BJ (cell line): Measurements from ENCODE around the gene FHAD1. TPM values are rescaled to one million over a fixed set of nuclear protein-coding genes. Genes with fewer than 3 reads are reported as not detected.

Experiments used
- CTCF ChIA-PET: fragments of 350-600 bp; formaldehyde crosslinking; extraction: SDS; loops from one replicate; lab custom pipeline; 2021; ENCODE audit warnings: antibody characterized with exemption, inconsistent platforms; lab: Yijun Ruan, JAX
- POLR2A ChIA-PET: fragments of 300-600 bp; sonication (Branson Sonifier 250); formaldehyde crosslinking; extraction: SDS; loops from one replicate; lab custom pipeline; 2021; ENCODE audit warnings: antibody characterized with exemption; lab: Charles Lee
- DNase-seq: peaks from one replicate; pipeline ENCODE4 v3.0.0-alpha.2; 2011; ENCODE audit warnings: low read depth
- H3K27me3 ChIP-seq: 2 replicates; pipeline ENCODE4 v1.6.0; 2011; ENCODE audit warnings: low read length; ENCODE audit not compliant: control insufficient read depth, insufficient read depth
- H3K36me3 ChIP-seq: 2 replicates; pipeline ENCODE4 v1.5.1; 2011; ENCODE audit warnings: low read length; ENCODE audit not compliant: control insufficient read depth, insufficient read depth
- H3K4me3 ChIP-seq: 2 replicates; pipeline ENCODE4 v1.5.1; 2011; ENCODE audit warnings: low read depth, mild to moderate bottlenecking, control low read depth, low read length
- polyA plus RNA-seq: library from polyadenylated mRNA; depleted of rRNA; stranded (reverse); fragments of >200 nt; gene quantifications from 2 replicates; pipeline ENCODE4 v1.2.3, GENCODE V29; 2011
- TF ChIP-seq, protein P1 (sequence below): IDR thresholded peaks from 2 replicates; pipeline ENCODE4 v1.5.1; 2011; ENCODE audit warnings: low read depth, mild to moderate bottlenecking, control low read depth, inconsistent platforms, low read length, moderate library complexity; ENCODE audit not compliant: insufficient read depth

The FHAD1 gene
- polyA plus RNA-seq, 1 experiment, result not detected

DNA sequence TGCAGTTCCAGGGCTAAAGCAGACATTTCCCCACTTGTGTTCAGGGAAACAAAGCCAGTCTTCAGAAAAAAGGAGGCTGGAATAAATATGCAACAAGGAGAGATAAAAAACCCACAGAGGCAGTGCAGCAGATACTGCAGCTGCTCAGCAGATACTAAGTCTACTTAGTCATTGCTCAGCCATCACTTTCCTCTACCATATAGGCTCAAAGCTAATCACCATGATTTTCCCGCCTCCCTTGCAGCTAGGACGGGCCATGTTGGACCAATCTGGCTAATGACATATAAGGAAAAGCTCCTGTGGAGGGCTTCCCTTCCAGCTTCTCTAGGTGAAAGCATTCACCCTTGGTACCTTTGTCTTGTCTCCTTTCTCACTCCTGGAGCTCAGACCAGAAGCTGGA lies 152.7 kb downstream of the FHAD1 start:
- Histone ChIP-seq H3K36me3 (no peaks in the 10 kb centered on the region), H3K27me3 (no peaks in the 10 kb centered on the region), H3K4me3 (no peak overlapping the region)
- ChIA-PET POLR2A (no interaction called here), CTCF (no interaction called here)
- DNase-seq, result no peak
- TF ChIP-seq, protein P1, sequence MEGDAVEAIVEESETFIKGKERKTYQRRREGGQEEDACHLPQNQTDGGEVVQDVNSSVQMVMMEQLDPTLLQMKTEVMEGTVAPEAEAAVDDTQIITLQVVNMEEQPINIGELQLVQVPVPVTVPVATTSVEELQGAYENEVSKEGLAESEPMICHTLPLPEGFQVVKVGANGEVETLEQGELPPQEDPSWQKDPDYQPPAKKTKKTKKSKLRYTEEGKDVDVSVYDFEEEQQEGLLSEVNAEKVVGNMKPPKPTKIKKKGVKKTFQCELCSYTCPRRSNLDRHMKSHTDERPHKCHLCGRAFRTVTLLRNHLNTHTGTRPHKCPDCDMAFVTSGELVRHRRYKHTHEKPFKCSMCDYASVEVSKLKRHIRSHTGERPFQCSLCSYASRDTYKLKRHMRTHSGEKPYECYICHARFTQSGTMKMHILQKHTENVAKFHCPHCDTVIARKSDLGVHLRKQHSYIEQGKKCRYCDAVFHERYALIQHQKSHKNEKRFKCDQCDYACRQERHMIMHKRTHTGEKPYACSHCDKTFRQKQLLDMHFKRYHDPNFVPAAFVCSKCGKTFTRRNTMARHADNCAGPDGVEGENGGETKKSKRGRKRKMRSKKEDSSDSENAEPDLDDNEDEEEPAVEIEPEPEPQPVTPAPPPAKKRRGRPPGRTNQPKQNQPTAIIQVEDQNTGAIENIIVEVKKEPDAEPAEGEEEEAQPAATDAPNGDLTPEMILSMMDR, result no peak

DNA sequence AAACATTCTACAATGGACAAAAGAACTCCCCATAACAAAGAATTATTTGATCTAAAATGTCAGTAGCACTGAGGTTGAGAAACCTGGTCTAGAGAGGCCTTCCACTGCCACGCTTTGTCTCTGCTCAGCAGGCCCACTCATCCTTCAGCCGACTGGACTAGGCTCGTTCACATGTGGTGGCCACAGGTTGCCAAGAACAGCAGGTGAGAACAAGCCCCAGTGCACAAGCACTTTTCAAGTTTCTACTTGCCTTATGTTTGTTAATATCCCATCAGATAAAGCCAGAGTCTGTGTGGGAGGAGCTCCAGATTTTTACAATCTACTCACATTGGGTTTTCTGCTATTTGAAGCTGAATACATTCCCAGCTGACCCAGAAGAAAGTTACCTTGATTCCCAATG lies 153.6 kb downstream of the FHAD1 start:
- TF ChIP-seq, protein P1, result no peak
- Histone ChIP-seq H3K27me3 (no peaks in the 10 kb centered on the region), H3K4me3 (no peak overlapping the region), H3K36me3 (no peaks in the 10 kb centered on the region)
- ChIA-PET POLR2A (no interaction called here), CTCF (interaction anchor here (1.2 to 1.8 kb wide), 2 partner anchors 9 to 77 kb away, joined by 4 to 6 read pairs; no protein-coding TSS in a partner anchor)
- no peak for DNase-seq

DNA sequence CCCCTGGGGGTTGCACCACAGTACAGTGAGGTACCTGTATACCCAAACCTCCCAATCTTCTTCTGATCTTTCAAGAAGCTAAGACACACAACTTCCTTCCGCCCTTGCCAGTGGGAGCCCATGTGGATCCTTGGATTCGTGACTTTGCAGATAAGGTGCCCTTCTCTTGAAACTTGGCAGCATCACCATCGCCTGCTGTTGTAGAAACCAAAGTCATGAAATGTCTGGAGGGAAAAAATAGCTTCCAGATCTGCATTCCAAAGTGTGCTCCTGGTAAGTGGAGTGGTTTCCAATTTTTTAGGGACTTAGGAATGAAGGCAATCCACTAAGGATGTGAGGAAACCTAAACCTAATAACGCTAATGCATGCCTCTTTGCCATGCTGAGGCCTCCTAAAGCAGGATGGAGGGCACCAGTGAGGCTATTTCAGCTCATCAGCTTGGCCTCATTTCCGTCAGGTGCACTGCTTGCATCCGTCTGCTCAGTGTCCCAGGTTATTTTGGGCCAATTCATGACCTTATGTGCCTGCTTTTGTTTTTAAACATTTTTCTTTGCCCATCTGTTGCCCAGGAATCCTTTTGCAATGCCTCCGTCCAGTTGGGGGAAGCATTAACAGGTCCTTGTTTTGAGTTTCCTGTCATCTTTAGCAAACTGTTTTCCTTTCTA lies 154.5 kb downstream of the FHAD1 start:
- POLR2A ChIA-PET, result no interaction called here
- CTCF ChIA-PET, result interaction anchor here (1.2 to 1.8 kb wide), 2 partner anchors 10 to 78 kb away, joined by 4 to 6 read pairs; no protein-coding TSS in a partner anchor
- TF ChIP-seq, protein P1, result no peak
- no peaks in the 10 kb centered on the region for H3K36me3 ChIP-seq
- H3K4me3 ChIP-seq, result no peak overlapping the region
- DNase-seq, result no peak
- no peaks in the 10 kb centered on the region for H3K27me3 ChIP-seq

DNA sequence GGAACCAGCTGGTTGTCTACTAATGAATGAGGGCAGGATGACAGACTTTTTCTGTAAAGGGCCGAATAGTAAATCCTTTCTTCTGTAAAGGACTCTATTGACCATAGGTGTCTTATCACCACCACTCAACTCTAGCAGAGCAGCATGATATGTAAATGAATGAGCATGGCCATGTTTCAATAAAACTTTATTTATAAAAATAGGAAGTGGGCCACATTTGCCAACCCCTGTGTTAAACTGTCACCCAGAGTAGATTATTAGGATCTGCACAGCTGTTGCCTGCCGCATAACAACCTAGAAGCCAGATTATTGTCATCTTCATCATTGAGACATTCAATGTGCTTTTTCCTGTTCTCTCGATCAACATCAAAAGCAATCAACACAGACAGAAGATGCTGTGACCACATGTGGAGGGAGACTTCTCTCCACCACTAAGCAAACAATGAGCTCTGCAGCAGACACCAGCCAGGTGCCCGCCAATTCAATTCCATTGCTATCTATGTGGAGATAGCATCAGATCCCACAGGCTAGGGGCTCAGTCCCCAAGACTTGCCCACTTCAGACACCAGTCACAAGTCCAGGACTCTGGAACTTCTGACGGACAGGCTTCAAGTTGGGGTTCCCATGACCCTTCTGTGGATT lies 155.9 kb downstream of the FHAD1 start:
- TF ChIP-seq, protein P1, result no peak
- POLR2A ChIA-PET, result no interaction called here
- Histone ChIP-seq H3K27me3 (no peaks in the 10 kb centered on the region), H3K36me3 (no peaks in the 10 kb centered on the region), H3K4me3 (no peak overlapping the region)
- CTCF ChIA-PET, result interaction anchor here (1.0 kb wide), 1 partner anchor 85 kb away, joined by 3 read pairs; no protein-coding TSS in a partner anchor
- no peak for DNase-seq

DNA sequence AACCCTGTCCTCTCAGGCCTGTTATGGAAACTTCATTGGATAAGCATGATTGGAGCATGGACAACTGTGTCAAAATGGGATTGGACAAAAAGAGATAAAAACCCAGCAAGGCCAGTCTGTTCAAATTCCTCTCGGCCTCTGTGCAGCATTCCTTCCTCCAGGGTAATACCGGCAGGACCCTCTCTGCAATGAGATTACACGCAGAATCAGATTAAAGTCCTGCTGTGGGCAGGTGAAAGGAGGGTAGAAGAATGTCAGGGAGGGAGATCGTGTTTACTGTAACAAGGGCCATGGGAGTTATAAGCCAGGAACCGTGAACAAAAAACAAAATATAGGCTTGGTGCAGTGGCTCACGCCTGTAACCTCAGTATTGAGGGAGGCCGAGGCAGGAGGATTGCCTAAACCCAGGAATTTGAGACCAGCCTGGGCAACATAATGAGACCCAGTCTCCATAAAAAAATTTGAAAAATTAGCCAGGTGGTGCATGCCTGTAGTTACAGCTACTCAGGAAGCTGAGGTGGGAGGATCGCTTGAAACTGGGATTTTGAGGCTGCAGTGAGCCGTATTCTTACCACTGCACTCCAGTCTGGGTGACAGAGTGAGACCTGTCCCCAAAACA lies 157.0 kb downstream of the FHAD1 start:
- Histone ChIP-seq H3K4me3 (no peak overlapping the region), H3K36me3 (no peaks in the 10 kb centered on the region), H3K27me3 (no peaks in the 10 kb centered on the region)
- ChIA-PET CTCF (no interaction called here), POLR2A (no interaction called here)
- TF ChIP-seq, protein P1, result no peak
- DNase-seq, result no peak
